GM19043 (cell line): Measurements from ENCODE around the gene MCFD2.
"Not testable (repeated sequence)": the region's sequence is repeated elsewhere in the genome, so short reads cannot be mapped to it uniquely, and the experiment has no call there.

ENCODE experiments used
- ATAC-seq: cut with Tn5 transposase; IDR thresholded peaks from one replicate; pipeline ENCODE4 v1.9.1; 2021; ENCODE audit warnings: low read depth; ENCODE audit not compliant: unreplicated experiment

The MCFD2 gene

DNA sequence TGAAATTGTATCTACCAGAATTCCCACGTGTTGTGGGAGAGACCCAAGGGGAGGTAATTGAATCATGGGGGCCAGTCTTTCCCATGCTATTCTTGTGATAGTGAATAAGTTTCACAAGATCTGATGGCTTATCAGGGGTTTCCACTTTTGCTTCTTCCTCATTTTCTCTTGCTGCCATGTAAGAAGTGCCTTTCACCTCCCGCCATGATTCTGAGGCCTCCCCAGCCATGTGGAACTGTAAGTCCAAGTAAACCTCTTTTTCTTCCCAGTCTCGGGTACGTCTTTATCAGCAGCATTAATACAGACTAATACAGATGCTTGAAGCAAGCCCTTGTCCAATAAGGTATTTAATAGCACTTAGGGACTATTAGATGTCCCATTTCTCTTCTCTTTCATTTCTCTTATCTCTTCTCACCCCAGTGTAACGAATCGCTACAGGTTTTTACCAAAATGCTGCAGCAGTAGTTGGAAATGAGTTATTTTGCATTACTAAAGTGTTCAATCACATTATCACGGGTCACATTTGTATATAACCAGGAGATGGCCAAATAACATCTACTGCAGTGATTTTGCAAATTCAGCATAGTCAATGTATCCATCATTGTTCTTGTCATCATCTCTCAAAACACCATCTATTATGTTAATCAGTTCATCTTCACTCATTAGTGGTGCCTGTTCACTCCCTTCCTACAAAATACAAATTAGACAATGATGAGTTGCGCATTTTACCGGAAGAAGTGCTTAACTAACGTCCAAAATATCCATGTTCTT lies 10.5 kb downstream of the MCFD2 start:
- ATAC-seq: not testable (repeated sequence)

DNA sequence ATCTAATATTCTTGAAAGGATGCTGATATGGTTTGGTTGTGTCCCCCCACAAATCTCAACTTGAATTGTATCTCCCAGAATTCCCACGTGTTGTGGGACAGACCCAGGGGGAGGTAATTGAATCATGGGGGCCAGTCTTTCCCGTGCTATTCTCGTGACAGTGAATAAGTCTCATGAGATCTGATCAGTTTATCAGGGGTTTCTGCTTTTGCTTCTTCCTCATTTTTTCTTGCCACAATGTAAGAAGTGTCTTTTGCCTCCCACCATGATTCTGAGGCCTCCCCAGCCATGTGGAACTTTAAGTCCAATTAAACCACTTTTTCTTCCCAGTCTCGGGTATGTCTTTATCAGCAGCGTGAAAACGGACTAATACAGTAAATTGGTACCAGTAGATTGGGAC lies 12.6 kb downstream of the MCFD2 start:
- ATAC-seq: not testable (repeated sequence)

DNA sequence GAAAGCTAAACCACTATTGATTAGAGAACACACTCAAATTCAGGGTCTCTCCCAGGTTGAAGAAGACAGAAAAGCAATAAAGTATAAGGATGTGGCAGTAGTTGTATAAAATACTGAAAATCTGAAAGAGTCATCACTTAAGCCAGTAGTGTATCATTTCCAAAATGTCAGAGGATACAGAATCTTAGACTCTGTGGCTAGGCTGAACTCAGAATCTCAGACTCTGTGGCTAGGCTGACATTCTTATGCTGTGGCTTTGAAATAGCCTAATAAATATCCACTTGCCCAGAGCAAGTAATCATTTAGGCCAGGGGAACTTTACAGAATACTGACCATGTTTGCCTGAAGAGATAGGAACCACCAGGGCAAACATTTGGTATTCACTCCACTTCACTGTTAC lies 13.1 kb downstream of the MCFD2 start:
- no peak for ATAC-seq

DNA sequence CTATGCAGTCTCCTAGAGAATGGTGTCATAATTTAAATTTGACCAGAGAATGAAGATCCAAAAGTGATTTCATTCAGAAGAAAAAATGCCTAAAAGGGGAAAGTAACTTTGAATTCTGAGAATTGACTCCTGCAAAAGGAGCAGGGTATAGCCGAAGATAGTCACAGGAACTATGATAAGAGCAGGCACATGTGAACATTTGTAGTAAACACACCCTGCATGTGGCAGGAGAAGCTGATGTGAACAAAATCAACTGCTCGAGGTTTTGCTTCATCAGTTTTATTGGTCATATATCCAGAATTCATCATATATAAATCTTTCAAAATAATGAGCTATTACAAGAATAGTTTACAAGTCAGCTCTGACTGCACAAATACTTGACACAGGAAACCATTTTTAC lies 14.0 kb downstream of the MCFD2 start:
- ATAC-seq: no peak

DNA sequence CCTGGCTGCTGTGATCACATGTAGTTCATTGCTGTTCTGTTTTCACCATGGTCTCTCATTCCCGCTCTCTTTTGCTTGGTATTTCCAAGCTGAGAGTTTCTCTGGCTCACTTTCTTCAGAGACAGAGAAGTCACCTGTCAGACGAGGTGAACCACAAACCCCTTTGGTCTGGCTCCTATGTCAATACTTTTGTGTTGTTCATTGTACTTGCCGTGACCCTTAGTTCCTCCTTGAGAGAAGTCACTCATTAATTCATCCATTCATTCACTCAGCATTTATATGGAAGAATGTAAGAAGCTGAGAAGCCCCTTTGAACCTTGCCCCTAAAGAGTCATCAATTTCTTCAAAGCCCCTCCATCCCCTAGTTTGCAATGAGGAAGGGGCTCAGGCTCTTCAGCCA lies 15.2 kb downstream of the MCFD2 start:
- ATAC-seq: no peak

DNA sequence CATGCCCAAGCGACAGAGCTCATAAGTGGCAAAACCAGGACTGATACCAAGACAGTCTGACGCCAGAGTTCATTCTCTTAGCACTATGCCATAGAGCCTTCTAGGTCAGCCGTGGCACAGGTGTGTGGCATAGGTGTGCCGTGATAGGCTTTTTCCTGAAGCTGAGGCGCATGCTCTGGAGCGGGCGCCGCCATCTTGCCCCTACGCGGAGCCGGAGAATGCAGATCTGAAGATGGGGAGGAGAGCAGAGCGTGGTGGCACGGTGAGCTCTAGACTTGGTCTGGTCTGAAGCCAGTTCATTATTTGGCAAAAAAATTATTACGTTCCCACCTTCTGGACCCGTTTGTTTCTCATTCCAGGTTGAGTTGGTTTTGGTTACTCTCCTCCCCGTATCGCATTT lies 16.6 kb downstream of the MCFD2 start:
- no peak for ATAC-seq

DNA sequence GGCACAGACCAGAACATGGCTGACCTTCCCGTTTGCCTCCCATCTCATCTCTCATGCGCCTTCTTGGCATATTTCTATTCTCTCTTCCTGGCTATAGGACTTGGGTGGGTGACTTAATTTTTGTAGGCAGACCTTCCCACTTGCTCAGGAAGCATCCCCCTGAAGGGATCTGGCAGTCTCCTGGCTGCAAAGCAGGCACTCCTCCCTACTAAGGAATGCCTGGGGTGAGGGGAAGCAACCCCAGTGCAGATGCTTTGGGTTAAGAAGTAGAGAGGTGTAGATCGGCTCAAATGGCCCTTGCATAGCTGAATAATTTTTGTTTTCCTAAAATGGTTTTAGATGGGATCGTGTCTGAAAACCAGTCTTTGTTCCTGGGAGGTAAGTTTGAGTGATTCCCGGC lies 17.6 kb downstream of the MCFD2 start:
- no peak for ATAC-seq

DNA sequence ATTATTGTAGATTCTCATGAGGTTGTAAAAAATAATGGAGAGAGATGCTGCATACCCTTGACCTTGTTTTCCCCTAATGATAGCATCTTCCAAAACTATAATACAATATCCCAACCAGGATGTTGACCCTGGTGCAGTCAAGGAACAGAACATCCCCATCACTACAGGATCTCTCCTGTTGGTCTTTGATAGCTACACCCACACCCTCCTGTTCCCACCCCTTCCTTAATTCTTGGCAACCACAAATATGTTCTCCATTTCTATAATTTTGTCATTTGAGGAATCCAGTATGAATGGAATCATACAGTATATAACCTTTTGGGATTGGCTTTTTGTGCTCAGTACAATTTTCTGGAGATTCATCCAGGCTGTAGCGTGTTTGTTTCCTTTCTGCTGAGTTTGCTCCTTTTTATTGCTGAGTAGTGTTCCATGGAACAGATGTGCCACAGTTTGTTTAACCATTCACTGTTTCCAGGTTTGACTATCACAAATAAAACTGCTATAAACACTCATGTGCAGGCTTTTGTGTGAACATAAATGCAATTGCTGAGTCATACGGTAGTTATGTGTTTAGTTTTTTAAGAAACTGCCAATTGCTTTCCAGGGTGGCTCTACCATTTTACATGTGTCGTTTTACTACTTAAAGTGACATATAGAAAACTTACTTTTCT lies 22.2 kb downstream of the MCFD2 start:
- no peak for ATAC-seq

DNA sequence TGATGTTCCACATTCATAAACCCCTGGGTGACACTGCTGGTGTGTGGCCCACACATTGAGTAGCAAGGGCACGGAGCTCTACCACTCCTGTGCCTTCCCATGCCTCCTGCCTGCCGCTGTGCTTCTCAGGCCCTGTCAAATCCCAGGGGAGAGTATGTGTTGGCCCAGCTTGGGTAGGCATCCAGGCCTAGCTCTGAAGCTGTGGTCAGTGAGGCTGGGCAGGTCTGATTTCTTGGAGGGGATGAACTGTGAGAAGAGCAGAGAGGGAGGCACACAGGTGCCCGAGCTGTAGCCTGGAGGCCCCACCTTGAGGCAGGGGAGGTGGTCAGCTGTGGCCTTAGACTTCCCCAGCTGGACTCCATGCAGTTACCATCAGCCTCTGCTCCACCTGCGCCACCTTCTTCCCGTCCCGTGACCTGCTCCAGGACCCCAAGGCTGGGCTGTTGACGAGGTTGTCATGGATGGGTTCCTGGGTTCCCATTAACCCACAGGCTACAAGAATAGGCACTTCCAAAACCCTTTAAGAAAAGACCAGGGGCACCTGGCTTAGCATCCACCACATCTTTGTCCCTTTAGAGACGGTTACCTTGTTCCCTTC lies 23.6 kb downstream of the MCFD2 start:
- no peak for ATAC-seq

DNA sequence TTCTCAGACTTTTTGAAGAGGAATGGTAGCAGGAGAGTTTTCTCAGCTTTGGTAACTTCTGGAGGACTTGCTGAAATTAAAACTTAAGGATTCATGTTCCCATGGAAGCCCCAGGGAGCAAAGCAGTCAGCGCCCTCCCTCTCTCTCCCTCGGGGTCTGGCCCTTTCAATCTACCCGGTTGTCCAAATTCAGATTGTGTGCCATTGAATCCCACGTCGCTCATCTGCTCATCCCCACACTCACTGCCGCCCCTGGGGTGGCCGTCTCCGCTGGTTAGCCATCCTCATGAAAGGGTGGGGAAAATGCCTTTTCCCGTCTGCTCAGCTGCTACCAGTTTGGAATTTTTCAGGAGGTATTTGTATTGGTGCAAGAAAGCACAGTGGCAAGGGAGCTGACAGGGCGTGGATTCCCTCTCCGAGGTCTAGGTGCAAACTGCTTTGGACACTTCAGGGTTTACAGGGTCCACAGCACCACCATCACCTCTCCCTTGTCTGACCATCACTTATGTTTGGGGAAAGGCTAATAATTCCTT lies 27.1 kb downstream of the MCFD2 start:
- no peak for ATAC-seq

DNA sequence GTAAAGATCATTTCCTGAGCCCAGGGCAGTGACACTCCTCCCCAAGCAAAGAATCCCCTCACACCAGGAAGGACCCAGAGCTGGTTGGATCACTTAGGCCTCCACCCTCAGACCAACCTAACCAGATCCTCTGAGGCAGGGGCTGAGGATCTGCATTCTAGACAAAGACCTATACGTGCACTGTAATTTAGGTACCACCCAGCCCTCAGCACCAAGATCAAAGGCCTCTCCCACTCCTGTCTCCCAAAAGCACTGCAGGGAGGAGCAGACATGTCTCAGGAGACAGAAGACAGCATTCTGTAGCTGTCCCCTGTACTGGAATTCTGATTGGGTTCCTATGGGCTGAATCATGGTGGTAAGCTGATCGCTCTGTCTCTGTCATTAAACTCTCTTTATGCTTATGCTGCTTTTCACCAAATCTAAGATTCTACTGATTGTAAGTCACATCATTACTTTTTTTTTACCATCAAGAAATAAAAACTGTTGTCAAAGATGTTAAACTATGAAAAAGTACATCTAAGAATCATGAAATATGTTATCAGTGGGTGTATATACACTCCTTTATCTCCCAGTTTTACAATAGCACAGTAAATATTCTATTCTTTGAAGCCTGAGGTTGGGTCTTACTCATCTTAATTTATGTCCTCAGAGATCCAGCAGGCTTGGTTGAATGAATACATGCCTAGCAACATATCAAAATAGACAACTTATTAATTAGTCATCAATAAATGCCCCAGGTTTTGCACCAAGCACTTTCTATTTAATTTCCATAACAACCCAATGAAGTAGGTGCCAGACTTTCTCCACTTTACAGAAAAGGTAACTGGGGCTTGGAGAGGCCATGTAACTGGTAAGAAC lies 28.3 kb downstream of the MCFD2 start:
- no peak for ATAC-seq

DNA sequence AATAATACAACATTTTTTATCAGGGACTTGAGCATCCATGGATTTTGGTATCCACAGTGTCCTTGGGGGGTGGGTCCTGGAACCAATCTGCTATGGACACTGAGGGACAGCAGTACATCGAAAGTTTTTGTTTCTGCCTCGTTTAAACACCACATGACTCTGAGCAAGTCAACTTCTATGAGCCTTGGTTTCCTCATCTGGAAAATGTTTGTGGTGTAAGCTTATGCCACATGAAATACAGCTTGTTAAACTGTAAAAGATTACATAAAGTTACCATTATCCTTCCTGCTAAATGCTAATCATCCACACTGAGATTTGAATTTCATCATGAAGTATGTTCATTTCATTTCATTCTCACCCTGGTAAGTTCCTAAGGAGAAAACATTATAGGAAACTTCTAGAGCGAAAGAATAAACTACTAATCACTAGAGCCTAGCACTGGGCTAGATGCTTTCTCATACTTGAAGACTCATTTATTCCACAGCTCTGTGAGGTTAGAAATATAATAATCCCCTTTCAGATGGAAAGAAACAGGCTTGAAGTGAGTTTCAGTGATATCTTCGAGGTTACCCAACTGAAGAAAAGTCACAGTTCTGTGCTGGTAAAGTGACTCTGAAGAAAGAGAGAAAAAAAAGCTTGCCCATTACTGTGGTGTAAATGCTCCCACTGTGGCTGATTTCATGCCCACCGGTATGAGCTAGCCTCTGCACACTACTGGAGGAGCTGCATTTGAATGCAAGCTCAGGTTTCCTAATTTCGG lies 29.2 kb downstream of the MCFD2 start:
- ATAC-seq: no peak

DNA sequence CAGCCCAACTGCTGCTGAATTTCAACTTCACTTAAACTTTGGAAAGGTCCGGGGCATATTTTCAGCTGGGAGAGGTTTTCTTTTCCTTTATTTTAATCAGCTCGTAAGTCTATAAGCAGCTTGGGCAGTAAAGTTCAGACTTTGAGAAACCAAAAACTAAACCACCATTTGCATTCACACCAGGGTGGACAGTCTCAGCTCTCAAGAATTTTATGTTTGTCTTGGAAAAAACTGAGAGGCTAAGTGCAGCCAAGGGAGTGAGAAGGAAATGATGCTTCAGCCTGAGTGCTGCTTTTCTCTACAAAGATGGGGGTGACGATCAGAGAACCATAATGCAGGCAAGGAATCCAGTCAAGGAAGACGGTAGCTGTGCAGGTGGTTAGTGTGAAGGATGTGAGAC lies 30.2 kb downstream of the MCFD2 start:
- ATAC-seq: no peak

DNA sequence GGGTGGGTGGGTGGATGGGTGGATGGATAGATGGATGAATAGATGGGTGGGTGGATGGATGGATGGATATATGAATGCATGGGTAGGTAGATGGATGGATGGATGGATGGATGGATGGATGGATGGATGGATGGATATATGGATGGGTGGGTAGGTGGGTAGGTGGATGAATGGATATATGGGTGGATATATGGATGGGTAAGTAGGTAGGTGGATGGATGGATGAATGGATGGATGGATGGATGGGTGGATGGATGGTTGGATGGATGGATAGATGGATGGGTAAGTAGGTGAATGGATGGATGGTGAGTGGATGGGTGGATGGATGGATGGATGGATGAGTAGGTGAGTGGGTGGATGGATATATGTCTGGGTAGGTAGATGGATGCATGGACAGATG lies 36.1 kb downstream of the MCFD2 start:
- no peak for ATAC-seq

DNA sequence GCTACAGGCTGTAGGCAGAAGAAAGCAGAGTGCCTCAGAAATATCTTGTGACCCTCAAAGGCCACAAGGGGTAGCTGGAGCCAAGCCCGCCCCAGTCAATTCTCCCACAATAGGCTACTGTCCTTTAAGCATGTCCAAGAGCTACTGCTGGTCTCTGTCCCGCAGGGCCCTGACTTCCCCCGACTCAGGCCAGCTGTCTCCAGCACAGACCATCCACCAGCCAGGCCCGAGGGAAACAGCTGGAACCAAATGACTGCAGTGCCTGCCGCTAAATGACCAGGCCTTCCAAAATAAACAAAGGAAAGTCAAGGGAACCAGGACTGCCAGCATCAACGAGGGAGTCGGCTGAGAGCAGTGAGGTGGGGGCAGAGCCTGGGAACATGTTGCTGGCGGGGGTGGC lies 36.7 kb downstream of the MCFD2 start:
- no peak for ATAC-seq

DNA sequence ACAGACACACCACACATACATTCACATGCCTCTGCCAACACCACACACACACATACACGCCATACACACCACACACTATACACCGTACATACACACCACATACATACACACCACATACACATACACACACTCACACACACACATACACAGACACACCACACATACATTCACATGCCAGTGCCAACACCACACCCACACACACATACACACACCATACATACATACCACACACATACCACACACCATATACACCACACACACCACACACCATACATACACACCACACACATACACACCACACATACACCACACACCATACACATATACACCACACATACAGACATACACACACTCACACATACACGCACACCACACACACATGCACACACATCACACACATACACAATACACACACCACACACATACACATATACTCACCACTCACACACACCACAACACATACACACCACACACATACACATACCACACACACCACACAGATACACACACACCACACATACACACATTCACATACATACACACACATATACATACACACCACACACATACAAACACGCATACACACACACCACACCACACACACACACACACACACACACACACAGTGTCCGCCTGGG lies 37.2 kb downstream of the MCFD2 start:
- no peak for ATAC-seq

DNA sequence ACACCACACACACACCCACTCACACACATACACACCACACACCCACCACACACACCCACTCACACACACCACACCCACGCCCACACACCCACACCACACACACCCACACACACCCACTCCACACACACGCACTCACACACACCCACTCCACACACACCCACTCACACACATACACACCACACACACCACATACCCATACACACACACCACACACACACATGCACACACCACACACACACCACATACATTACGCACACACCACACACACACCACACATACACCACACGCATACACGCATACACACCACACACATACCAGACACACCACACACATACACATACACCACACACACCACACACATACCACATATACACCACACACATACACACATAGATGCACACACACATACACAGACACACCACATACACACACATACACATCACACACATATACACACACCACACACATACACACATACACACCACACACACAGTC lies 37.9 kb downstream of the MCFD2 start:
- no peak for ATAC-seq

DNA sequence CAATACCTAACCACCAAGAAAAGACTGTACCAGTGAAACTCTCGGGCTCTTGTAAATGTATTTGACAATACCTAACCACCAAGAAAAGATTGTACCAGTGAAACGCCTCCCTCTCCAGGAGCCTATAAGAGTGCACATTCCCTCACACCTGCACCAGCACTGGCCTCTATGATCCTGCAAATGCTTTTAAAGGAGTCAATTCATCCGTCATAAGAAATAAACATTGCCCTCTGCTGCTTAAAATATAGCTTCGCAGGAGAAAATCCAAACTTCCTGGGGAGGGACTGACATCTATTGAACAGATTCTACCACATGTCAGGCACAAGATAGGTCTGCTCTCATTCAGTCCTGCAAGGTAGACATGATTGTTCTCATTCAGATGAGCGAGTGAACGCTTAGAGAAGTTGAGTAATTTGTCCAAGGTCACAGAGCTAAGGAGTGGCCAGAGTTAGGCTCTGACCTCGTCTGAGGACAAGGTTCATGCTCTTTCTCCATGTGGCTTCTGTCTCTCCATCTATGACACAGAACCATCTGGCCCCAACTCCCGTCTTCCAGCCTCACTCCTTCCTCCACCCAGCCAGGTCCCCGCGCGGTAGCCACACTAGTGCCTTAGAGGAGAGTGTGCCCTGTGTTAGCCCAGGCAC lies 38.7 kb downstream of the MCFD2 start:
- no peak for ATAC-seq
